Measurements from ENCODE around the gene CCDC142.

- peak; percentile 78 to 86 for TF ChIP-seq POLR2AphosphoS5 (IDR thresholded peaks at IDR 0.05)
- TF ChIP-seq, protein P1, sequence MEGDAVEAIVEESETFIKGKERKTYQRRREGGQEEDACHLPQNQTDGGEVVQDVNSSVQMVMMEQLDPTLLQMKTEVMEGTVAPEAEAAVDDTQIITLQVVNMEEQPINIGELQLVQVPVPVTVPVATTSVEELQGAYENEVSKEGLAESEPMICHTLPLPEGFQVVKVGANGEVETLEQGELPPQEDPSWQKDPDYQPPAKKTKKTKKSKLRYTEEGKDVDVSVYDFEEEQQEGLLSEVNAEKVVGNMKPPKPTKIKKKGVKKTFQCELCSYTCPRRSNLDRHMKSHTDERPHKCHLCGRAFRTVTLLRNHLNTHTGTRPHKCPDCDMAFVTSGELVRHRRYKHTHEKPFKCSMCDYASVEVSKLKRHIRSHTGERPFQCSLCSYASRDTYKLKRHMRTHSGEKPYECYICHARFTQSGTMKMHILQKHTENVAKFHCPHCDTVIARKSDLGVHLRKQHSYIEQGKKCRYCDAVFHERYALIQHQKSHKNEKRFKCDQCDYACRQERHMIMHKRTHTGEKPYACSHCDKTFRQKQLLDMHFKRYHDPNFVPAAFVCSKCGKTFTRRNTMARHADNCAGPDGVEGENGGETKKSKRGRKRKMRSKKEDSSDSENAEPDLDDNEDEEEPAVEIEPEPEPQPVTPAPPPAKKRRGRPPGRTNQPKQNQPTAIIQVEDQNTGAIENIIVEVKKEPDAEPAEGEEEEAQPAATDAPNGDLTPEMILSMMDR (IDR thresholded peaks at IDR 0.05): peak in 2 of 3 experiments; percentile 29 to 30
These were observed 24.5 kb upstream of the CCDC142 start, which contains the start of gene PCGF1 for GRCh38 chr2:74507145-74507925.
